ENCODE results near the gene APBA2.

GRCh38 chr15:29058903-29059539 lies 173.2 kb downstream of the APBA2 start:
- TF ChIP-seq CTCF (IDR thresholded peaks at IDR 0.05), result no peak
- TF ChIP-seq EZH2 (IDR thresholded peaks at IDR 0.05), result no peak
